ENCODE data around the gene CACNA1G.

- TF ChIP-seq EZH2 (IDR thresholded peaks at IDR 0.05; ENCODE audit: insufficient read depth, low read length) (no peak), CTCF (IDR thresholded peaks at IDR 0.05; ENCODE audit: insufficient read depth, low read depth, low read length) (no peak)
Measured at GRCh38 chr17:50641357-50641756, 80.8 kb downstream of the CACNA1G start.
